ENCODE results near the gene HTR1E.
"Not testable (repeated sequence)": the region's sequence is repeated elsewhere in the genome, so short reads cannot be mapped to it uniquely, and the experiment has no call there.

HTR1E gene

GRCh38 chr6:86973088-86973487 is 35.8 kb downstream of the HTR1E start:
- DNase-seq (ENCODE audit: low read depth in 3 of 3): no peak

DNA sequence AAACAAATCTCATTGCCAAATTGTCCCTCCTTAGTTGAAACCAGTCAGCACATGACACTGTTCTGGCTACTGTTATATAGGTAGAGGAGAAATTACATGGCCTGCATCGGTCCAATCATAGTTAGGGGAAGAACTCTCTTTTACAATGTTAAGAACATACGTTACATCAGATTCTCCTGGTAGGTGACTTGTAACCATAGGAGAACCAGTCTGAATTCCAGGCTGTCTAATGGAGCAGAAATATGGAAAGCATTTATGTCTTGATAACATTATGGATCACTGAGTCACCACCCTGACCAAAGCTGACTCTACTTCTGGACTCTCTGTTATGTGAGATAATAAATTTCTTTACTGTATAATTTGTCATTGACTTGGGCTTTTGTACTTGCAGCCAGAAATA is 40.9 kb downstream of the HTR1E start:
- no peak for DNase-seq (ENCODE audit: low read depth in 3 of 3)

- DNase-seq (ENCODE audit: low read depth in 3 of 3): no peak
Observed at GRCh38 chr6:87001494-87001893, 64.2 kb downstream of the HTR1E start.

DNA sequence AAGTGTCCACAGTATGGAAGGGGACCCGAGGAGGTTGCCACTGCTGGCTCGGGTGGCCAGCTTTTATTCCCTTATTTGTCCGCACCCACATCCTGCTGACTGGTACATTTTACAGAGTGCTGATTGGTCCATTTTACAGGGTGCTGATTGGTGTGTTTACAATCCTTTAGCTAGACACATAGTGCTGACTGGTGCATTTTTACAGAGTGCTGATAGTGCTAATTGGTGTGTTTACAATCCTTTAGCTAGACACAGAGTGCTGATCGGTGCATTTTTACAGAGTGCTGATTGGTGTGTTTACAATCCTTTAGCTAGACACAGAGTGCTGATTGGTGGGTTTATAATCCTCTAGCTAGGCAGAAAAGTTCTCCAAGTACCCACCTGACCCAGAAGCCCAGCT is 65.1 kb downstream of the HTR1E start:
- not testable (repeated sequence) for DNase-seq (ENCODE audit: low read depth in 3 of 3)

DNA sequence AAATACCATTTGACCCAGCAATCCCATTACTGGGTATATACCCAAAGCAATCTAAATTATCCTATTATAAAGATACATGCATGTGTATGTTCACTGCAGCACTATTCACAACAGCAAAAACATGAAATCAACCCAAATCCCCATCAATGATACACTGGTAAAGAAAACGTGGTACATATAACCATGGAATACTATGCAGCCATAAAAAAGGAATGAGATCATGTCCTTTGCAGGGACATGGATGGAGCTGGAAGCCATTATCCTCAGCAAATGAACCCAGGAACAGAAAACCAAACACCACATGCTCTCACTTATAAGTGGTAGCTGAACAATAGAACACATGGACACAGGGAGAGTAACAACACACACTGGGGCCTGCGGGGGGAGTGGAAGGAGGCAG is 69.2 kb downstream of the HTR1E start:
- not testable (repeated sequence) for DNase-seq (ENCODE audit: low read depth in 3 of 3)

DNA sequence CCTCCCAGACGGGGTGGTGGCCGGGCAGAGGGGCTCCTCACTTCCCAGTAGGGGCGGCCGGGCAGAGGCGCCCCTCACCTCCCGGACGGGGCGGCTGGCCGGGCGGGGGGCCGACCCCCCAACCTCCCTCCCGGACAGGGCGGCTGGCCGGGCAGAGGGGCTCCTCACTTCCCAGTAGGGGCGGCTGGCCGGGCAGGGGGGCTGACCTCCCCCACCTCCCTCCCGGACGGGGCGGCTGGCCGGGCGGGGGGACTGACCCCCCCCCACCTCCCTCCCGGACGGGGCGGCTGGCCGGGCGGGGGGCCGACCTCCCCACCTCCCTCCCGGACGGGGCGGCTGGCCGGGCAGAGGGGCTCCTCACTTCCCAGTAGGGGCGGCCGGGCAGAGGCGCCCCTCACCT is 72.3 kb downstream of the HTR1E start:
- DNase-seq (ENCODE audit: low read depth in 3 of 3): not testable (repeated sequence)

DNA sequence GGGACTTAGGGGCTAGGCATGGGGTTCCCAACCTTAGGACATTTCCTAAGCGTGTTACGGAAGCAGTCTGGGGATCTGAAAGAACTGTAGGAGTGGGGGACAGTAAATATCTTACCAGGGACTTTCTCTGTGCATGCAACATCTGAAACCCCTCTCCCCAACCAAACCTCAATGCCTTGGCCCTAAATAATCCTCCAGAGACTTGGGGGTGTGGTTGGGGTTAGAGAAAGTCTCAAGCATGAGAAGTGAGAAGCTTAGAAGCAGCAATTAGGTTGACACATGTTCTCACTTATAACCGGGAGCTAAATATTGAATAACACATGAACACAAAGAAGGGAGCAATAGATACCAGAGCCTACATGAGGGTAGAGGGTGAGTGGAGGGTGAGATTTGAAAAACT is 74.7 kb downstream of the HTR1E start:
- no peak for DNase-seq (ENCODE audit: low read depth in 3 of 3)

DNA sequence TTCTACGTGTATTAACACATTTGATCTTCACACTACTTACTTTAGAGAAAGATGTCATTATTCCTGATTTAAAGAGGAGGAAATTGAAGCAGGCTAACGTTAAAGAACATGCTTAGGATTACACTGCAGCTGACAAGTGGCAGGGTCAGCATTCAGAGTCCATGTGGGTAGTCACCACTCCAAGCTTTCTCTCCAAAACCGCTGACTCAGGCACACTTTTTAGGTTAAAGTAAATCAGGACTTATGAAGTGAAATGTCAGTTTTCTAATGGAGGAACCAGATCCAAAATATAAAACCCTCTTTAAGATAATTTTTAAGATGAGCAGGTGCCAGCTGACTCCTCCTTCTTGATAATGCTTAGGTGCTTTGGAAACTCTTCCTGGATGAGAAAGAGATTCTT is 75.4 kb downstream of the HTR1E start:
- DNase-seq (ENCODE audit: low read depth in 3 of 3): no peak

DNA sequence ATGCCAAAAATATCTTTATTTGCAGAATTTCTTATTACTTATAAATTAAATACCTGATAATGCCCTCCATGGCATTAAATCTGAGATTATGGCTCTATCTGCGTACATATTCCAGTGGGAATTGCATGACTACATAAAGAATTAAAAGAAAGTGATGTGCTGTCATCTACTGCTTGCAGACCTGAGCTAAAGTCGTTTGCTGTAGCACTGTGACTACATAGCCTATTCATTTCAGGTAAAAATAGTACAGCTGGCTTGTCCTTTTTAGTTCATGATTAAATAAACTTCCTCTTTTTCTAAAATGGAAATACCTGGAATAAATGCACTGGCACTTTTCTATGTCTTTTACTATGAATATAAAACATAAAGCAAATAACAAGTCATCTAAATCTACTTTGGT is 79.4 kb downstream of the HTR1E start:
- DNase-seq (ENCODE audit: low read depth in 3 of 3): no peak

DNA sequence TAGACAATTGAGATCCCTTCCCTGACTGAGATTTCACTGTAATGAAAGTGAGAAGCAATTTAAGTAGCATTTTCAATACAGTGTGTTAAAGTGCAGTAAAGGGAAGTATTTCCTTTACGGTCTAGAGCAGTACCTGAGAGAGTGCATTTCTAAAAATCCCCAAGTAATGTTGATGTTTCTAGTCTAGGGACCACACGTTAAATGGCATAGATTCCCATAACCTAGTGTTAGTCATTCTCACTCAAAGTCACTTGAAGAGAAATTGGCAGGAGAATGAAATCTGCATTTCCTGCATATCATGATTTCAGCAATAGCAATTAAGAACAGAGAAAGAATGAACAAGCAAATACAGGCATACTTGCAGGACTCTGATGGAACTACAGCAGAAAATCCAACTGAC is 89.7 kb downstream of the HTR1E start:
- no peak for DNase-seq (ENCODE audit: low read depth in 3 of 3)

DNA sequence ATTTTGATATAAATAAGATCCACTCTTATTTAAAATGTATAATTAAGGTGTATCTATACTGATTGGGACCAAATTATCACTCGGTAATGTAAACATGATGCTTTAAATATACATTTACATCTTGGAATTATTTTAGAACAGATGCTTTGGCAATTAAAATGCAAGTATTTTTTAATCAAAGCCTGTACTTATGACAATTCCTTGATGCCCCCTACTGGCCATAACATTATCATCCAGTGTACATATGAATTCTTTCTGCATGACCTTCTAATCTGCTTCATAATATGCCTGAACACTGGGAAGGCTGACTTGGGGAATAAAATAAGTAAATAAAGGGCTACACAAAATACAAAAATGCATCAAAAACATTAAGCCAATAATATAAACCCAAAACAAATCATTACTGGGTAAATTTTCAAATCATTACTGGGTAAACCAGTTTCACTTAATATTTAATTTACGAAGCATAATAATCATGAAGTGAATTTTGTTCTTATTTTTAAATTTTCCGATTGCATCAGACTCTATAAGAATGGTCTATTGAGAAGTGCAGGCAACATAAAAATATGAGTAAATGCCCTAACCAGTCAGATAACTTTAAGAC is 92.5 kb downstream of the HTR1E start:
- DNase-seq (ENCODE audit: low read depth in 3 of 3): no peak

DNA sequence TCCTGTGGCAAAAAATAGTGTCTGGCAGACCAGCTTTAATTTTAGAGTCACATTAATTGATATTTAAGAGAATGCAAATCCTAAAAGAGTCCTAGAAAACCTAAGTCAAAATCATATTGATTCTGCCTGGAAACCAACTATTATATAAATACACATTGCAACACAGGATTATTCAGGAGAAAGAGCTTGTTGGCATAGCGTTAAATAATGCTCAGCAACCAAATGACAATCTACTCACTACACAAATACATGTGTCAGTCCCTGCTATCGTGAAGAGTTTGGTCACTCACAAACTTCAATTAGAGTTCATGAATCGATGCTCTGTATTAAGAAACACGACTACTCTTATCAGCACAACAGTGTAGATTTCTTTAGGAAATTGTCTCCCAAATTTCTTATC is 103.4 kb downstream of the HTR1E start:
- DNase-seq (ENCODE audit: low read depth in 3 of 3): no peak

- DNase-seq (ENCODE audit: low read depth in 3 of 3): no peak
Observed at GRCh38 chr6:87045521-87046075, 108.3 kb downstream of the HTR1E start.

- no peak for DNase-seq (ENCODE audit: low read depth in 3 of 3)
Observed at GRCh38 chr6:87049779-87050178, 112.5 kb downstream of the HTR1E start.

DNA sequence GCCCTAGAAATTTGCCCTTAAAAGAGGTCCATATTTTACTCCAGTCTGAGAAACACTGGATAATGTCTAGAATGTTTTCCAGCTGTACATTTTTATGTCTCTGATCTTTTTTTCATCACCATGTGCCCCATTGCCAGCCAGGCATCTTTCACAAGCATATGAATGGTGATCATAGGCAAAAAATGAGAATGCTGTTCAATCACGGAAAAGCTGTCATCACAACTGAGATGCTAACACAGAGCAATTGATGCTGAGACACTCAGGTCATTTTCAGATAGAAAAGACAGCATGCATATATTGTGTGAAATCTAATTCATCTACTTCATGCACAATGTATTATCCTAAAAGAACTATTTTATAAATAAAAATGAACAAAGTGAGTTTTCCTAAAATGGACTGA is 116.0 kb downstream of the HTR1E start:
- DNase-seq (ENCODE audit: low read depth in 3 of 3): no peak

- DNase-seq (ENCODE audit: low read depth in 3 of 3): no peak
Observed at GRCh38 chr6:87054143-87054833, 117.0 kb downstream of the HTR1E start.

DNA sequence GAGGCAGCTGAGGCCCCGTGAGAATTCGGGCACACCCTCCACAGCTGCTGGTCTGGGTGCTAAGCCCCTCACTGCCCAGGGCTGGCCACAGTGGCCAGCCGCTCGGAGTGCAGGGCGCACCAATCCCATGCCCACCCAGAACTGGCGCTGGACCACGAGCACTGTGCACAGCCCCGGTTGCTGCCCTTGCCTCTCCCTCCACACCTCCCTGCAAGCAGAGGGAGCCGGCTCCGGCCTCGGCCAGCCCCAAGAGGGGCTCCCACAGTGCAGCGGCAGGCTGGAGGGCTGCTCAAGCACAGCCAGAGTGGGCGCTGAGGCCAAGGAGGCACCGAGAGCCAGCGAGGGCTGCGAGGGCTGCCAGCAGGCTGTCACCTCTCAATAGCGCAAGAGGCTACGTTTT is 122.6 kb downstream of the HTR1E start:
- no peak for DNase-seq (ENCODE audit: low read depth in 3 of 3)

GRCh38 chr6:87065117-87065516 is 127.8 kb downstream of the HTR1E start:
- no peak for DNase-seq (ENCODE audit: low read depth in 3 of 3)
